Endometrial microvascular endothelial cells (primary cell): ENCODE measurements around the gene HDAC8. TPM values are rescaled to one million over a fixed set of nuclear protein-coding genes. Genes with fewer than 3 reads are reported as not detected.

ENCODE experiments used
- in situ Hi-C: cut with HindIII; loops from 2 replicates; pipeline ENCODE4 v1.10.0; 2017; ENCODE audit warnings: low sequenced_read_pairs, low pct_unique_long_range_greater_than_20kb; ENCODE audit errors: inconsistent ontology term
- total RNA-seq: library from RNA; depleted of rRNA; stranded (reverse); fragments of >200 nt; gene quantifications from one replicate; pipeline ENCODE4 v1.2.3, GENCODE V29; 2015; ENCODE audit errors: inconsistent ontology term

Gene HDAC8
- total RNA-seq, 1 donor from 2014 or later, result 36.2 TPM

DNA sequence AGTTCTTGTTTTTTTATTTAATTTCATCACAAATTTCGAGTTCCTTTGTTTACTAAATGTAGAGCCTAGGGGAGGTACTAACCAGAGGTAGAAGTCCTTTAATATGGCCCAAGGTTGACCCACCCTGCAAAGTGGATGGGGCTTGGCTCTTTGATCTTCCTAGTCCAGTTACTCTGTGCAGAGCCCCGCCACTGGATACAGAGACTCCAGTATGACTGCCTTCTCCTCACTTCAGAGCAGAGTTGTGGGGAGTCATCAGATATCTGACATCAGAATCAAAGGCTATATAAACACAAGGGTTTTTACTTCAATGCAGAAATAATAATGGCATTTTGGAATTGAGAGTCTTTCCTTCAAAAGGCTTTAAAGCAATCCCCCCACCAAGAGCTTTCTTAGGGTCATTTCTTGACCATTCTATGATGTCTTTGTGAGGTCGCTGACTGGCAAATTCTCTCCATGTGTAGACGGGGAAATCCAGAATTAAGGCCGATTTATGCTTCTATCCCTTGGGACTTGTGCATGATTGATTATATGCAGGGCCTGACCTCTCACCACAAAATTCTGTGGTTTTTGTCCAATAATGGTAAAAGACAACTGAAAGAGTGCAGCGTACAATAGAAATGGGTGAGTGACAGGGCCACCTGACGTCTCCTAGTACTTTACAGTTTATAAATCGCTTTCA lies 178.7 kb downstream of the HDAC8 start:
- in situ Hi-C loops, result no loop called here

GRCh38 chrX:72392816-72393800 lies 179.5 kb downstream of the HDAC8 start:
- in situ Hi-C loops, result no loop called here

GRCh38 chrX:72392042-72392441 lies 180.6 kb downstream of the HDAC8 start:
- in situ Hi-C loops, result no loop called here

DNA sequence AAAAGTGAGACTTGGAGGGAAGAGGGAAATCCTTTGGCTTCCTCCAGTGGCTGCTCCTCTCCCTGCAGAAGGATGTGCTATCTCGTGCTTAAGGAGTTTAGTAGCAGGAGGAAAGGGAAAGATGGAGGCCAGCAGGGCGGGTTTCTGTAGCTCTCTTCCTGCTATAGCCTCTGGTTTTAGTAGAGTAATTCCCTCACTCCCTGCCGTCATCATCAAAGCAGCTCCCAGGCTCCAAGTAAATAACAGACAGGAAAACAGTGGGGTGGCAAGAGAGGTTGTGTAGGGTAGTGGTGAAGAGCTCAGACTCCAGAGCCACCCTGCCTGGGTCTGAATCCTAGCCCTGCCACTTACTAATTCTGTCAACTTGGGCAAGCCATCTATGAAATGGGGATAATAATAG lies 185.4 kb downstream of the HDAC8 start:
- in situ Hi-C loops, result no loop called here

DNA sequence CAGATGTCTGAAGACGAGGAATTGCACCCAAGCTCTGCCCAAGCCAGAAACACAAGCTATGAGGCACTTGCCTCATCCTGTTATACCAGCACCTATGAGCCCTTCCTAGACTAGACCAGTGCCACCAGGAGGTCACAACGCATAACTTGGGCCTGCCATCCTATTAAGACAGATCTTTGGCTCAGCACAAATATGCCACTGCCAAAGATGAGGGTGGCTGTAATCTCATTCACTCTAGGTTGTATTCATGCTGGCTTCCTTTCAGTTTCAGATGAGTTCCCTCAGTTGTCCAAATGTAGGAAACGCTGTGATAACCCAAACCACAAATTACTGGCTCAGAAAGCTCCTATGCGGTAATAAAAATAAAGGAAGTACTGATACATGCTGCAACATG lies 190.4 kb downstream of the HDAC8 start:
- in situ Hi-C loops, result no loop called here

DNA sequence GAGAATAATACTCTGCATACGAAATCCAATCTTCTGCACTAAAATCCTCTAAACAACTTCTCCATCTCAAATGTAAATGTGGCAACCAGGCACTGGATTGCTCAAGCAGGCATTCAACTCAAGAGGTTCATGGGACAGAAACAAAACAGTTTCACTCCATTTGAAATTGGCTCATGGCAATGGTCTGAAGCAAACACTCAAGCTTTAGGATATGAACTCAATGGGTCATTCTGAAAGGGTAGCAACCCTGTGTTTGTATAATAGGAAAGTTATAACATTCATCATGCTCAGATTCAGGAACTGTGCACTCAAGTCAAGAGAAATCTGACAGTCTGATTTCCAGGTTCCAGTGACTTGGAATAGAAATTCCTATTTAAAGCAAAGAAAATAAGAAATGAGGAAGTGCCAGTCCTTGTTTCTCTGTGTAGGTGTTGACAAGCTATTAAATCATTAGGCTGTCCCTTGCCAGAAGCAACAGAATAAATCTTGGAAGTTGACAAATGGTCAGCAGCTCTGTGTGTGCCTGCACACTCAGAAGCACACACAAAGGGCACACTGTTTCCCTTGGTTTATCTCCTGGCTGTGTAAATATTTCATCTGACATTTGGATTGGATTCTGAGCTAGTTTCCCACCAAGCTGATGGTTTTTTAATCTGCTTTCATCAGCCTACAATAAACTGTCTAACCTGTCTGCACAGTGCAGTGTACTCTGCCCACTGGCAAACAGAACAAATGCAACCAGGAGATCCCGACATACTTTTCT lies 191.0 kb downstream of the HDAC8 start:
- in situ Hi-C loops, result no loop called here

GRCh38 chrX:72376124-72376523 lies 196.5 kb downstream of the HDAC8 start:
- in situ Hi-C loops, result no loop called here

GRCh38 chrX:72373136-72373535 lies 199.5 kb downstream of the HDAC8 start:
- in situ Hi-C loops, result no loop called here

DNA sequence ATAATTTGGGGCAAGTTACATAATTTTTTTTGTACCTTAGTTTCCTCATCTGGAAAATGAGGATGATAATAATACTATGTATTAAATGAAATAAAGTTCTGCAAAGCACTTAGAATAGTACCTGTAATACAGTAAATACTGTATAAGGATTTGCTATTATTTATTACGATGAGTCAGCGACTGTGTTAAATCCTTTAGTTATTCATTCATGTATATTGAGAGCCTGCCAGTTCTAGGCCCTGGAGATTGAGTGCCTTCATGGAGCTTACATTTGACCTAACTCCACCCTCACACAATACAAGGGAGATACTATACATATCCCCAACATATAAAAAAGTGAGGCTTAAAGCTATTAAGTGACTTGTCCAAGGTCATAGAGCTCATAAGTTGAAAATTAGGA lies 199.9 kb downstream of the HDAC8 start:
- in situ Hi-C loops, result no loop called here

GRCh38 chrX:72371405-72371804 lies 201.2 kb downstream of the HDAC8 start:
- in situ Hi-C loops, result no loop called here

- in situ Hi-C loops, result no loop called here
Measured at GRCh38 chrX:72368796-72369195, 203.8 kb downstream of the HDAC8 start.

- in situ Hi-C loops, result no loop called here
Measured at GRCh38 chrX:72367516-72367915, 205.1 kb downstream of the HDAC8 start.

- in situ Hi-C loops, result no loop called here
Measured at GRCh38 chrX:72366701-72367454, 205.8 kb downstream of the HDAC8 start.

- in situ Hi-C loops, result no loop called here
Measured at GRCh38 chrX:72366178-72366577, 206.5 kb downstream of the HDAC8 start.

- in situ Hi-C loops, result no loop called here
Measured at GRCh38 chrX:72365126-72365525, 207.5 kb downstream of the HDAC8 start.

GRCh38 chrX:72360326-72360725 lies 212.3 kb downstream of the HDAC8 start:
- in situ Hi-C loops, result no loop called here

- in situ Hi-C loops, result no loop called here
Measured at GRCh38 chrX:72358313-72358712, 214.3 kb downstream of the HDAC8 start.

GRCh38 chrX:72352786-72353185 lies 219.9 kb downstream of the HDAC8 start:
- in situ Hi-C loops, result no loop called here
